SK-N-SH treated with all-trans-retinoic acid at 6 μM for 48 hours (cell line): Measurements from ENCODE around the gene ADSS1.

Experiments used
- ZFP3 ChIP-seq: fragments of 250-450 bp; sonication (Bioruptor Pico); IDR thresholded peaks from 2 replicates; pipeline ENCODE4 v1.5.0; 2020; ENCODE audit warnings: mild to moderate bottlenecking, moderate library complexity
- ZFP30 ChIP-seq: fragments of 450-650 bp; formaldehyde crosslinking; IDR thresholded peaks from 2 replicates; pipeline ENCODE4 v1.5.0; 2022; ENCODE audit warnings: mild to moderate bottlenecking, moderate library complexity

DNA sequence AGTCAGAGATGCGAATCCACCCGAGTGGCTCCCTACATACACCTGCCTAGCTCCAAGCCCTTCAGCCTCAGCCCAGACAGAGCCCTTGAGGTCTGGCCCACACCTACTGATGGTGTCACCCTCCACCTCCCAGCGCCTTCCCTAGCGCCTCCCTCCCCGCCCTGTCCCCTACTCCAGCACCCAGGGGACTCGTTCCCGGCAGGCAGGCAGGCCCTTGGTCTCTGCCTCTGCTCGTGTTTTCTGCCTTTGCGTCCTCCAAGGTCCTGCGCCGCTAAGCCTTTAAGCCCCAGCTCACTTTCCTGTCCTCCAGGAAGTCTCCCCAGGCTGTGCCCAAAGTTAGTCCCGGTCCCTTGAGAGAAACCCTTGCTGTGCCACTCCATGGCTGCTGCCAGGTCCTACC lies 21.9 kb upstream of the ADSS1 start:
- TF ChIP-seq ZFP30 (CRISPR knock-in tag) (no peak), ZFP3 (CRISPR knock-in tag) (no peak)
